ENCODE measurements around the gene LTA4H.

- TF ChIP-seq POLR2A (IDR thresholded peaks at IDR 0.05; ENCODE audit: low read length) (no peak), GATA1 (IDR thresholded peaks at IDR 0.05; ENCODE audit: low read depth, low read length) (no peak)
These were observed 28.7 kb downstream of the LTA4H start for GRCh38 chr12:96006727-96007126.
